ENCODE results near the gene GSTA3. TPM values are rescaled to one million over a fixed set of nuclear protein-coding genes. Genes with fewer than 3 reads are reported as not detected.
"Not testable (repeated sequence)": the region's sequence is repeated elsewhere in the genome, so short reads cannot be mapped to it uniquely, and the experiment has no call there.

Gene GSTA3
- total RNA-seq, 4 donors from 2014 or later = not detected

- Histone ChIP-seq H3K27ac (no peak overlapping the region), H3K36me3 (no peaks in the 10 kb centered on the region), H3K4me1 (peaks cover 0 to 17% (median 3%) of the 10 kb centered on the region in 3 donors), H3K9me3 (no peaks in the 10 kb centered on the region), H3K4me3 (no peak overlapping the region), H3K27me3 (no peaks in the 10 kb centered on the region)
- intact Hi-C loops (cut with DNase I) = no loop called here
- TF ChIP-seq, protein P1, sequence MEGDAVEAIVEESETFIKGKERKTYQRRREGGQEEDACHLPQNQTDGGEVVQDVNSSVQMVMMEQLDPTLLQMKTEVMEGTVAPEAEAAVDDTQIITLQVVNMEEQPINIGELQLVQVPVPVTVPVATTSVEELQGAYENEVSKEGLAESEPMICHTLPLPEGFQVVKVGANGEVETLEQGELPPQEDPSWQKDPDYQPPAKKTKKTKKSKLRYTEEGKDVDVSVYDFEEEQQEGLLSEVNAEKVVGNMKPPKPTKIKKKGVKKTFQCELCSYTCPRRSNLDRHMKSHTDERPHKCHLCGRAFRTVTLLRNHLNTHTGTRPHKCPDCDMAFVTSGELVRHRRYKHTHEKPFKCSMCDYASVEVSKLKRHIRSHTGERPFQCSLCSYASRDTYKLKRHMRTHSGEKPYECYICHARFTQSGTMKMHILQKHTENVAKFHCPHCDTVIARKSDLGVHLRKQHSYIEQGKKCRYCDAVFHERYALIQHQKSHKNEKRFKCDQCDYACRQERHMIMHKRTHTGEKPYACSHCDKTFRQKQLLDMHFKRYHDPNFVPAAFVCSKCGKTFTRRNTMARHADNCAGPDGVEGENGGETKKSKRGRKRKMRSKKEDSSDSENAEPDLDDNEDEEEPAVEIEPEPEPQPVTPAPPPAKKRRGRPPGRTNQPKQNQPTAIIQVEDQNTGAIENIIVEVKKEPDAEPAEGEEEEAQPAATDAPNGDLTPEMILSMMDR (IDR thresholded peaks at IDR 0.05) = no peak
- no peak for TF ChIP-seq POLR2A (IDR thresholded peaks at IDR 0.05)
- WGBS, 2 donors = 65 to 71% methylated on average over 2 of the region's 2 CpGs
- DNase-seq = no peak
Observed at GRCh38 chr6:52877786-52878185, 31.7 kb downstream of the GSTA3 start.

- no peak for DNase-seq
- H3K27ac ChIP-seq = no peak overlapping the region
- no peaks in the 10 kb centered on the region for H3K9me3 ChIP-seq
- 62 to 64% methylated on average over 3 of the region's 3 CpGs for WGBS, 2 donors
- no peaks in the 10 kb centered on the region for H3K27me3 ChIP-seq
- H3K36me3 ChIP-seq = no peaks in the 10 kb centered on the region
- TF ChIP-seq POLR2A (IDR thresholded peaks at IDR 0.05) = no peak
- TF ChIP-seq, protein P1 (IDR thresholded peaks at IDR 0.05) = no peak
- H3K4me1 ChIP-seq = peaks cover 0 to 23% (median 3%) of the 10 kb centered on the region in 3 donors
- intact Hi-C loops (cut with DNase I) = no loop called here
- H3K4me3 ChIP-seq = no peak overlapping the region
Observed at GRCh38 chr6:52877168-52877567, 32.3 kb downstream of the GSTA3 start.

GRCh38 chr6:52876056-52876787, 33.3 kb downstream of the GSTA3 start:
- H3K36me3 ChIP-seq = no peaks in the 10 kb centered on the region
- DNase-seq = no peak
- no peaks in the 10 kb centered on the region for H3K27me3 ChIP-seq
- no peak overlapping the region for H3K27ac ChIP-seq
- H3K4me1 ChIP-seq = peaks cover 0 to 23% (median 0%) of the 10 kb centered on the region in 3 donors
- H3K4me3 ChIP-seq = no peak overlapping the region
- intact Hi-C loops (cut with DNase I) = no loop called here
- TF ChIP-seq, protein P1 (IDR thresholded peaks at IDR 0.05) = no peak
- no peaks in the 10 kb centered on the region for H3K9me3 ChIP-seq
- WGBS, 2 donors = 74 to 82% methylated on average over 7 of the region's 7 CpGs

- H3K36me3 ChIP-seq = no peaks in the 10 kb centered on the region
- H3K4me3 ChIP-seq = no peak overlapping the region
- TF ChIP-seq POLR2A (IDR thresholded peaks at IDR 0.05) = no peak
- TF ChIP-seq, protein P1 (IDR thresholded peaks at IDR 0.05) = no peak
- DNase-seq = no peak
- H3K27ac ChIP-seq = peak overlapping the region in 2 of 4 donors; percentile 42 to 43
- no peaks in the 10 kb centered on the region for H3K9me3 ChIP-seq
- intact Hi-C loops (cut with DNase I) = no loop called here
- 22 to 37% methylated on average over 4 of the region's 4 CpGs for WGBS, 2 donors
- peaks cover 0 to 23% (median 4%) of the 10 kb centered on the region in 3 donors for H3K4me1 ChIP-seq
- no peaks in the 10 kb centered on the region for H3K27me3 ChIP-seq
Observed at GRCh38 chr6:52872031-52872430, 37.5 kb downstream of the GSTA3 start.

DNA sequence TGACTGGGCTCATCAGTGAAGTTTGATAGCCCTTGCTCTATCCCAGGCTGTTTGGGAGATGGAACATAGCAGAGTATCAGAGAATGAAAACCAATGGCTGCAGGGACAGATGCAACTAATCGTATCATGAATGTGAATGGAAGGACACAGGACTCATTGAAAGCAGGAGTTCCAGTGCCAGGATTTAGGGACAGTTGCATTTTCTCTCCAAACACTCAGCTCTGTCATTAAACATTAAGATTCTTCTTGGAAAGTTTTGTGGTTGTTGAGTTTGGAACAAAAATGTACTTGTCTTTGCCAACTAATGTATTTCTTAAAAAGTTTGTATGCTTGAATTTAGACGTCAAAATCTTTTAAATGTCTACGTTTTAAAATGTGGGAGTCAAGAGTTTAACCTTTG, 37.9 kb downstream of the GSTA3 start:
- no peak for DNase-seq
- H3K36me3 ChIP-seq = no peaks in the 10 kb centered on the region
- H3K27ac ChIP-seq = peak overlapping the region in 3 of 4 donors; percentile 32 to 43 (median 42)
- no peak overlapping the region for H3K4me3 ChIP-seq
- intact Hi-C loops (cut with DNase I) = no loop called here
- H3K4me1 ChIP-seq = peaks cover 0 to 20% (median 4%) of the 10 kb centered on the region in 3 donors
- no peaks in the 10 kb centered on the region for H3K9me3 ChIP-seq
- no peaks in the 10 kb centered on the region for H3K27me3 ChIP-seq
- TF ChIP-seq, protein P1 (IDR thresholded peaks at IDR 0.05) = no peak
- no peak for TF ChIP-seq POLR2A (IDR thresholded peaks at IDR 0.05)
- 36 to 38% methylated on average over 3 of the region's 3 CpGs for WGBS, 2 donors

DNA sequence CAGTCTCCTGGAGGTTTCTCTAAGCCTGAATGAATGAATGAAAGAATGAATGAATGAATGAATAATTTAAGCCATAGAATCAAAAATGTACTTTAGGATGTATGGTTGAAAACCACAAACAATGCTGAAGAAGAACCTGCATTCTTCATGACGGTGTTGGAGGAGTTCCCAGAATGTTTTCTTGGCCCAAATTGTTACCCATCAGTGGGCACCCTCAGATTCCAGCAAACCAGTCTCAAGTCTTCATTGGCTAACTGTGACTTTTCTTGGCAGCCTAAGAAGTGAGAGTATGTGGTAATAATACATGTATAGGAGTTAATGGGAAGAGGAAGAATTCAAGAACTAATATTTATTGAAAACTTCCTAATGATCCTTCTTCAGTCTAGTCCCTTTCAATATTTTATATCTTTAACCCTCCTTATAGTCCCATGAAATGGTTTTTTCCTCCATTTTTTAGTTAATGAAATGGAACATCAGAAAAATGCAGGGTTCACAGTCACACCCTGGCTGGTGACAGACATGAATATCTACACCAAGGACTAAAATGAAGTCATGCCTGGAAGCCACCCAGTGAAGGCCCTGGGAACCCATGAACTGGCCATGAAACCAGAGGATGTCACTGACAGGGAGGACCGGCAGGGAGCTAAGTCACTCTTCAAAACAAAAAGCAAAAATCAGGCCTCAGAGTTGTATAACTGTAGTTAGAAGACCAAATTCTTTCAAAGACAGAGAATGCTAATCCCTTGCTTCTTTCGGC, 39.0 kb downstream of the GSTA3 start:
- H3K27me3 ChIP-seq; H3K9me3 ChIP-seq; H3K4me3 ChIP-seq; DNase-seq; intact Hi-C loops (cut with DNase I); H3K36me3 ChIP-seq: not testable (repeated sequence)
- H3K4me1 ChIP-seq = peaks cover 0 to 14% (median 4%) of the 10 kb centered on the region in 3 donors
- 71 to 79% methylated on average over 3 of the region's 3 CpGs for WGBS, 2 donors
- peak overlapping the region in 2 of 4 donors; percentile 7 to 42 for H3K27ac ChIP-seq

- DNase-seq; H3K27me3 ChIP-seq; H3K4me3 ChIP-seq; H3K36me3 ChIP-seq; H3K27ac ChIP-seq; H3K9me3 ChIP-seq; intact Hi-C loops (cut with DNase I): not testable (repeated sequence)
- 54 to 75% methylated on average over 3 to 4 of the region's 5 CpGs for WGBS, 2 donors
- H3K4me1 ChIP-seq = peaks cover 0 to 14% (median 4%) of the 10 kb centered on the region in 3 donors
Observed at GRCh38 chr6:52868899-52869298, 40.6 kb downstream of the GSTA3 start.
